ENCODE data around the gene DGKG.

Gene DGKG

GRCh38 chr3:186237915-186238314 is 124.1 kb downstream of the DGKG start:
- Histone ChIP-seq H3K4me3 (no peak overlapping the region), H3K27ac (no peak overlapping the region), H3K27me3 (no peaks in the 10 kb centered on the region), H3K4me1 (peaks cover 0 to 7% (median 2%) of the 10 kb centered on the region in 4 donors), H3K36me3 (no peaks in the 10 kb centered on the region), H3K9me3 (no peaks in the 10 kb centered on the region)
- no peak for DNase-seq
- TF ChIP-seq, protein P1, sequence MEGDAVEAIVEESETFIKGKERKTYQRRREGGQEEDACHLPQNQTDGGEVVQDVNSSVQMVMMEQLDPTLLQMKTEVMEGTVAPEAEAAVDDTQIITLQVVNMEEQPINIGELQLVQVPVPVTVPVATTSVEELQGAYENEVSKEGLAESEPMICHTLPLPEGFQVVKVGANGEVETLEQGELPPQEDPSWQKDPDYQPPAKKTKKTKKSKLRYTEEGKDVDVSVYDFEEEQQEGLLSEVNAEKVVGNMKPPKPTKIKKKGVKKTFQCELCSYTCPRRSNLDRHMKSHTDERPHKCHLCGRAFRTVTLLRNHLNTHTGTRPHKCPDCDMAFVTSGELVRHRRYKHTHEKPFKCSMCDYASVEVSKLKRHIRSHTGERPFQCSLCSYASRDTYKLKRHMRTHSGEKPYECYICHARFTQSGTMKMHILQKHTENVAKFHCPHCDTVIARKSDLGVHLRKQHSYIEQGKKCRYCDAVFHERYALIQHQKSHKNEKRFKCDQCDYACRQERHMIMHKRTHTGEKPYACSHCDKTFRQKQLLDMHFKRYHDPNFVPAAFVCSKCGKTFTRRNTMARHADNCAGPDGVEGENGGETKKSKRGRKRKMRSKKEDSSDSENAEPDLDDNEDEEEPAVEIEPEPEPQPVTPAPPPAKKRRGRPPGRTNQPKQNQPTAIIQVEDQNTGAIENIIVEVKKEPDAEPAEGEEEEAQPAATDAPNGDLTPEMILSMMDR (IDR thresholded peaks at IDR 0.05): no peak
- intact Hi-C loops (cut with DNase I; ENCODE audit: low total_unique reads): no loop called here

DNA sequence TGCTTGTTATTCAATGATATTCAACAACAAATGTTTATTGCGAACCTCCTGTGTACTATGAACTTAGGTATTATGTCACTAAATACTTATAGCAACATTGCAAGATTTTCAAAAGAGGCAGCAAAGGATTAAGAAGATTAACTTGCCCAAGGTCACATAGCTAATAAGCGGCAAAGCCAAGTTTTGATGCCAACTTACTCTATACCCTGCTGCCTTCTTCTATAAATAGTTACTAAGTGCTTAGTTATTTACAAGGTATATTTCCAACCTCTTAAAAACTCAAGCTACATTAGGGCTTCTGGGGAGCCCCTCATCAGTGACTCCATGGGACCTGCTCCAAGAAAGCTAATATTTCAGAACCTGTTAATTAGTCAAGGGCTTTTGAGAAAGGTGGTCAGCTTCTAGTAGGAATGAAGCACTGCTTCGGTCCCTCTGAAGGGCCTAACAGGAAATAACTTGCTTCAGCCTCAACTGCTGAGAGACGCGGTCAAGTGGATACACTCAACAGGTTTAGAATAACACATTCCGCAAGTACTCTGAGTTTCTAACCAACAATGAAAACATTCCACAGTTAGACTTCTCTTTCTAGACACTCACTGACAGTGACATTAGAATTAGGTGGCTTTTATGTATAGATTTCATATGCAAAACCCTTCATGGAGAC is 125.5 kb downstream of the DGKG start:
- Histone ChIP-seq H3K36me3 (no peaks in the 10 kb centered on the region), H3K9me3 (no peaks in the 10 kb centered on the region), H3K27ac (no peak overlapping the region), H3K4me3 (no peak overlapping the region), H3K4me1 (no peaks in the 10 kb centered on the region), H3K27me3 (no peaks in the 10 kb centered on the region)
- intact Hi-C loops (cut with DNase I; ENCODE audit: low total_unique reads): no loop called here
- no peak for DNase-seq
- TF ChIP-seq, protein P1 (IDR thresholded peaks at IDR 0.05): no peak

DNA sequence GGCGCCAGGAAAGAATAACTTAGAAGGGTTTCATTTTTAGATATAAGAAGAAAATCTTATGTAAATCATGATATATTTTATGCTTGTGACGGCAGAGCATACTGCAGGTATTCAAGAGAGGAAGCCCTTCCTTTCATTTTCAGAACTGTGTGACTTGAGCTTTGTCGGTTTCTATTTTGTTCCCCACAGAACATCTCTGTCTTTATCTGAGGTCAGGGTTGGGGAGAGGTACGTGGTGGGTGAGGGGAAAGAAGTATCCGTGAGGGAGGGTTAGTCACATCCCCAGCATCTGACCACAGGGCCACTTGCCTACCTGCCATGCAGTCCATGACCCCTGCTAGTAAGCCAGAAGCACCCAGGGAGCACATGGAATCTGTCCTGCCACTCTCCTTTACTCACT is 126.5 kb downstream of the DGKG start:
- intact Hi-C loops (cut with DNase I; ENCODE audit: low total_unique reads): no loop called here
- no peaks in the 10 kb centered on the region for H3K4me1 ChIP-seq
- H3K9me3 ChIP-seq: no peaks in the 10 kb centered on the region
- no peak overlapping the region for H3K4me3 ChIP-seq
- TF ChIP-seq, protein P1 (IDR thresholded peaks at IDR 0.05): no peak
- H3K27me3 ChIP-seq: no peaks in the 10 kb centered on the region
- peaks cover 0 to 1% (median 0%) of the 10 kb centered on the region in 3 donors for H3K36me3 ChIP-seq
- no peak overlapping the region for H3K27ac ChIP-seq
- no peak for DNase-seq

GRCh38 chr3:186234152-186234551 is 127.9 kb downstream of the DGKG start:
- intact Hi-C loops (cut with DNase I; ENCODE audit: low total_unique reads): no loop called here
- Histone ChIP-seq H3K4me1 (no peaks in the 10 kb centered on the region), H3K9me3 (no peaks in the 10 kb centered on the region), H3K4me3 (no peak overlapping the region), H3K27ac (no peak overlapping the region), H3K36me3 (peaks cover 0 to 7% (median 0%) of the 10 kb centered on the region in 3 donors), H3K27me3 (no peaks in the 10 kb centered on the region)
- DNase-seq: no peak
- TF ChIP-seq, protein P1 (IDR thresholded peaks at IDR 0.05): no peak

DNA sequence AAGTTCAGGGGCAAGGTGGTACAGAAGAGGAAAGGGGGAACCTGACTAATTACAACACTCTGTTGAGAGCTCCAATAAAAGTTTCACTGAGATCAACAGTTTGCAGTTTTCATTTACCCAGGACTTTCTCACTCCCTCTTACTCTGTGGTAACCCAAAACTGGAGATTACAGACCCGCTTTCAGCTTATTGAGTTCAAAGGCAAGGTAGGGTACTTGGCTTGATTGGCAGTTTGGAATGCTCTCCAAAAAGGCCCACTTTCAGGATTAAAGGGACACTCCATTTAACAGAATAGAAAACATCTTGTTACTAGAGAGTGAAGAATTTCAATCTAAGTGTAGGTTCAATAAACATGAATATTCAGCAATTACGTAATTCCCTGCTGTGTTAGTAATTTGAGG is 135.6 kb downstream of the DGKG start:
- peaks cover 0 to 7% (median 1%) of the 10 kb centered on the region in 4 donors for H3K4me1 ChIP-seq

More for the DNA sequence above, 135.6 kb downstream of the DGKG start:
- no peaks in the 10 kb centered on the region for H3K27me3 ChIP-seq
- H3K36me3 ChIP-seq: peaks cover 0 to 7% (median 0%) of the 10 kb centered on the region in 3 donors
- TF ChIP-seq, protein P1 (IDR thresholded peaks at IDR 0.05): no peak
- intact Hi-C loops (cut with DNase I; ENCODE audit: low total_unique reads): no loop called here
- H3K9me3 ChIP-seq: no peaks in the 10 kb centered on the region
- no peak for DNase-seq
- no peak overlapping the region for H3K4me3 ChIP-seq
- no peak overlapping the region for H3K27ac ChIP-seq

All from tibial artery (tissue), 4 donors.